ENCODE data around the gene OR2AT4.
"Not testable (repeated sequence)": the region's sequence is repeated elsewhere in the genome, so short reads cannot be mapped to it uniquely, and the experiment has no call there.

OR2AT4 gene

DNA sequence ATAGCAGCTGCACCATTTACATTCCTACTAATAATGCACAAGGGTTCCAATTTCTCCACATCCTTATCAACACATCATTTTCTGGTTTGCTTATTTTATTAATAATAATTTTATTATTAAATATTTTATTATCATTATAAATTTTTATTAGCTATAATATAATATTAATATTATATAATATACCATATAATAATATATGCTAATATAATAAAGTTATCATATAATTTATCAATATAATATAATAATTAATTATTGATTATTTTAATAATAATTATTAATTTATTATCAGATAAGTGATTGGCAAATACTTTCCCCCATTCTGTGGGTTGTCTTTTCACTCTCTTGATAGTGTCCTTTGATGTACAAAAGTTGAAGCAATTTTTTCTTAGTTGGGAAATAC lies 27.7 kb downstream of the OR2AT4 start:
- DNase-seq: no peak

DNA sequence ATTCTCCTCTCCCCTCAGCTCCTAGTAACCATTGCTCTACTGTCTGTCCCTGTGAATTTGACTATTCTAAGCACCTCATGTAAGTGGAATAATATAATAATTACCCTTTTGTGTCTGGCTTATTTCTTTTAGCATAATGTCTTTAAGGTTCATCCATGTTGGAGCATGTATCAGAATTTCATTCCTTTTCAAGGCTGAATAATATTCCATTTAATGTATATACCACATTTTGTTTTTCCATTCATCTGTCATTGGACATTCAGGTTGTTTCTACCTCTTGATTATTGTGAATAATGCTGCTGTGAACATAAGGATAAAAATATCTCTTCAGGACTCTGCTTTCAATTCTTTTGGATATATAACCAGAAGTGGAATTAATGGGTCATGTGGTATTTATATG lies 28.1 kb downstream of the OR2AT4 start:
- no peak for DNase-seq

DNA sequence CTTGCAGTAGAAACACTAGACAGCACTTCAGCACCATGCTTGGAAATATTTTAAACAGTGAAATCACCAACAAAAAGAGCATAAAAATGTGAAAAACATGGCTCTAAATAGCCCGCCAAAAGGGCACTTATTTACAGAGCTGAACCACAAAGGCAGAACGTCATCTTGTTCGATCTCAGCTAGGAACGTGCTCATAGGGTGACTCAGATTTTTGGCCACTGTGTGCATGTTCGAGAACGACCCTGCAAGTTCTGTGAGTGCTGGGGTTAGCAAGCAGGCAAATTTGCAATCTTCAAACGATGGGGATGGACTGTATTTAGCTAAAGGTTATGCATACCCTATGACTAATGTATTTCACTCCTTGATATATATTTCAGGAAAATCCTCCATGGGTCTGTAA lies 30.6 kb downstream of the OR2AT4 start:
- no peak for DNase-seq

GRCh38 chr11:75063741-75064314 lies 32.8 kb downstream of the OR2AT4 start:
- no peak for DNase-seq

DNA sequence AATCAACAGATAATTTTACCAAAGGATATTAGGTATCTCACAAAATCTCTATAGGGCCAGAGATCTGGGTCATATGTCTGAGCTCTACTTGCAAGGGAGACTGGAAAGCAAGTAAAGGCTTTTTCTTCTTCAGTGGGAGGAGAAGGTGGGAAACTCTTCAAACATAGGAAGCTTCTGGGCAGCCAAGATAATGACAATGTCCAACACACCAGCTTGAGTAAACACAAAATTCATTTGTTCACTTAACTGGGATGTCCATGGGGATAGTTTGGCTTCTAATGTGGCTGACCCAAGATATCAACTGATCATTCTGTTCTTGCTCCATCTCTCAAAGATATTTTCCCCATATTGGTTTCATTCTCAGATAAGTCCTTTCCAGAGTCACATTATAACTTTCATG lies 37.4 kb downstream of the OR2AT4 start:
- no peak for DNase-seq

- no peak for DNase-seq
These were observed 39.9 kb downstream of the OR2AT4 start for GRCh38 chr11:75056814-75057213.

DNA sequence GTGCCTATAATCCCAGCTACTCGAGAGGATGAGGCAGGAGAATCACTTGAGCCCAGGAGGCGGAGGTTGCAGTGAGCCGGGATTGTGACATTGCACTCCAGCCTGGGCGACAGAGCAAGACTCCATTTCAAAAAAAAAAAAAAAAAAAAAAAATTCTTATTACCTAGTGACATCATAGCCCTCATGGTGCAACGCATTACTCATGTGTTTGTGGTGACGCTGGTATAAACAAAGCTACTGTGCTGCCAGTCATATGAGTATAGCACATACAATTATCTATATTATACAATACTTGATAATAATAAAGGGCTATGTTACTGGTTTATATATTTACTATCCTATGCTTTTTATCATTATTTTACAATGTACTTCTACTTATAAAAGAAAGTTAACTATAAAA lies 41.2 kb downstream of the OR2AT4 start:
- DNase-seq: no peak

- no peak for DNase-seq
These were observed 44.2 kb downstream of the OR2AT4 start for GRCh38 chr11:75052457-75052856.

GRCh38 chr11:75051043-75051442 lies 45.6 kb downstream of the OR2AT4 start:
- no peak for DNase-seq

- DNase-seq: no peak
These were observed 46.2 kb downstream of the OR2AT4 start for GRCh38 chr11:75050516-75050915.

DNA sequence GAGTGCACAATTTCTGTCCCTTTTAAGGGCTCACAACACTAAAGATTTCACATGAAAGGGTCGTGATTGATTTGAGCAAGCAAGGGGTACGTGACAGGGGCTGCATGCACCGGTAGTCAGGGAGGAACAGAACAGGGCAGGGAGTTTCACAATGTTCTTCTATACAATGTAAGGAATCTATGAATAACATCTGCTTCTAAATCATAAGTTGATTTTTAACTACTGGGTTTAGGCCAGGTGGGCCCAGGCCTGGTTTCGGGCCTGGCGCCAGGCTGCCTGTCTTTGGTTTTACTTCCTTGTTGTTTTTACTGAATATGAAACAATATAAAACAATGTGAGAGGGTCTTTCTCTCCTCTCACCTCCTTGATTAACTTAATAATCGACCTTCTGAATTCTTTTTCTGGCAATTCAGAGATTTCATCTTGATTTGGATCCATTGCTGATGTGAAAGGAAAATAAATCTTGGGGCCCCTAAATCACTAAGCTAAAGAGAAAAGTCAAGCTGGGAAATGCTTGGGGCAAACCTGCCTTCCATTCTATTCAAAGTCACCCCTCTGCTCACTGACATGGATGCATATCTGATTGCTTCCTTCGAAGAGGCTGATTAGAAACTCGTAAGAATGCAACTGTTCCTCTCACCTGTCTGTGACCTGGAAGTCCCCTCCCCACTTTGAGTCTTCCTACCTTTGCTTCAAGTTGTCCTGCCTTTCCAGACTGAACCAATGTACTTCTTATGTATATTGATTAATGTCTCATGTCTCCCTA lies 47.0 kb downstream of the OR2AT4 start:
- DNase-seq: not testable (repeated sequence)

DNA sequence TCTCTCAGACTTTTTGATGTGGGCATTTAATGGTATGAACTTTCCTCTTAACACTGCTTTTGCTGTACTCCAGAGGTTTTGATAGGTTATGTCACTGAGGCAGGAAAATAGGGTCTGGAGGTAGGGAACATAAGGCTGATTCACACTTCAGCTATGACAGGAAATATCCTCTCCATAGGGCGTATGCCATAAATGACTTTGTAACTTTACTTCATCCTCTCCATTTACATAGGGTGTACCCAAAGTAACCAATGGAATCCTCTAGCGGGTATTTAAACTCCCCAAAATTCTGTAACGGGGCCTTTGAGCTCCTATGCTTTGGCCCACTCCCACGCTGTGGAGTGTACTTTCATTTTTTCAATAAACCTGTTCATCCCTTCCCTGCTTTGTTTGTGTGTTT lies 49.5 kb downstream of the OR2AT4 start:
- no peak for DNase-seq

DNA sequence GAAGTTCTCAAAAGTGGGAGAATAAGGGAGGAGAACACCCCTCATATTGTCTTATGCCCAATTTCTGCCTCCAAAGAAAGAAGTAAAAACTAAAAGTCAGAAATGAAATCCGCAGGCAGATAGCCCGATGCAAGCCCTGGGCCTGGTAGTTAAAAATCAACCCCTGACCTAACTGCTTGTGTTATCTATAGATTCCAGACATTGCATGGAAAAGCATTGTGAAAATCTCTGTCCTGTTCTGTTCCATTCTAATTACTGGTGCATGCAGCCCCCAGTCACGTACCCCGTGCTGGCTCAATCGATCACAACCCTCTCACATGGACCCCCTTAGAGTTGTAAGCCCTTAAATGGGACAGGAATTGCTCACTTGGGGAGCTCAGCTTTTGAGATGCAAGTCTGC lies 50.0 kb downstream of the OR2AT4 start:
- not testable (repeated sequence) for DNase-seq

GRCh38 chr11:75044381-75045170 lies 52.1 kb downstream of the OR2AT4 start:
- not testable (repeated sequence) for DNase-seq

DNA sequence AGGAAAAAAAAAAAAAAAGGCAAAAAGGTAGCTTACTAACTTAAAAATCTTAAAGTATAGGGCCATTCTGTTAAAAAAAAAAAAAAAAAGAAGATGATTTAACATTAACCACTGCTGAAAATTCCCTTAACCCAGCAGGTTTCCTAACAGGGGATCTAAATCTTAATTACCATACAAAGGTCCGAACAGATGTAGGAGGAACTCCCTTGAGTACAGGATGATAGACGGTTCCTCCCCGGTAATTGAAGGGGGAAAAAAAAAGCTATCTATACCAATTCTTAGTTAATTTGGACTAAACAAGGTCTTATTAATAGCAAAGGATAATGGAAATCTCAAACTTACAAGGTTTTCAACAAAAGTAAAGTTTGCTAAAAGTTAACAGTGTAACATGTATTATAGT lies 54.9 kb downstream of the OR2AT4 start:
- not testable (repeated sequence) for DNase-seq

DNA sequence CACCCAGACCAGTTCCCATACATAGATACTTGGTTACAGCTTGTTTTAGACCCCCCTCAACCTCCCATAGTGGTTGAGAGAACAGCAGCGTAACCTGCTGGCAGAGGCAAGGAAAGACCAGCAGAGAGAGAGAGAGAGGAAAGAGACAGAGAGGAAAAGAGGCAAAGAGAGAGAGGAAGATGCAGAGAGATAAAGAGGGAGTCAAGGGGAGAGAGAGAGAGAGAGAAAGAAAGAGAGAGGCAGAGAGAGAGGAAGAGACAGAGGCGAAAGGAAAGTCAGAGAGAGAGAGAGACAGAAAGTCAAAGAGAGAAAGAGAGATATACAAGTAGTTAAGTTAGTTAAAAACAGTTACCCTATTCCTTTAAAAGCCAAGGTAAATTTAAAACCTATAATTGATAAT lies 55.4 kb downstream of the OR2AT4 start:
- DNase-seq: no peak

- DNase-seq: no peak
These were observed 56.4 kb downstream of the OR2AT4 start for GRCh38 chr11:75040167-75040770.

DNA sequence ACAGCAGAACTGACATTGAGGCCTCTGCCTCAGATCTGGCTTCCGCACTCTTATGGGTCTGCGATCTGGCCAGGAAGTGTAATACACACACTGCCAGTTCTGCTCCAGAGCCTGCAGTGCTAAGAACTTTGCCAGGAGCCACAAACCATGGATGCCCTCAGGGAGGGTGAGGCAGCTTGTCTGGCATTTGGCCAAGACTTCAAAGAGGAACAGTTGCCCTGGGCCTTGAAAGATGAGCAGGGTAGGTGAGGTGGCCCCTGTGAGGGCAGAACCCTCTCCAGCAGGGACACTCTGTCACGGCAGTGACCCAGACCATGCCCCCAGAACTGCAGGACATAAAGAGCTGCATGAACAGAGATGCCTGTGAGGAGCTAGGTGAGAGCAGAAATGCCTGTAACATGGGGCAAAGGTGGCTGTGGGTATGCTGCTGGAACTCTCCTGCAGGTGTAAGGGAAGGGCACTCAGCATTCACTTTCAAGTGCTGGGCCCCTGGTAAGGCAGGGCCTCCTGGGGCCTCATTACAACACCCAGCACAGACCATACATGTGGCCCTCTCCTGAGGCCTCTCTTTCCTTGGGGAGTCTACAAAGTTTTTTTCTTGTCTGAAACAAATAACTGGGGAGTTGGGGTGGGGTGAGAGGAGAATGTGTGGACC lies 60.6 kb downstream of the OR2AT4 start:
- peak in 1 of 58 donors; percentile 7 for DNase-seq

DNA sequence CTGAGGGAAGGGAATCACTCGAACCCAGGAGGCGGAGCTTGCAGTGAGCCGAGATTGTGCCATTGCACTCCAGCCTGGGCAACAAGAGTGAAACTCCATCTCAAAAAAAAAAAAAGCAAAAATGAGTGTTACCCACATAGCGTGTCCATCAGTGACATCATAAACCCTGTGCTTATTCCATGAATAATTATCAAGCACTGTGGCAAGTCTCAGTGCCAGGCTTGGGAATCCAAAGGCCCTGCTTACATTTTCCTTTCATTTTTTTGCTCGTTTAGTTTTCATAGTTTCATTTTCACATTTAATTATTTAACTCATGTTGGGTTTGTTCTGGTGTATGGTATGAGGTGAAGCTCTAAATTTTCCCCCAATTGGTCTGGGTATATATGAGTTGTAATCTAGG lies 61.4 kb downstream of the OR2AT4 start:
- no peak for DNase-seq

DNA sequence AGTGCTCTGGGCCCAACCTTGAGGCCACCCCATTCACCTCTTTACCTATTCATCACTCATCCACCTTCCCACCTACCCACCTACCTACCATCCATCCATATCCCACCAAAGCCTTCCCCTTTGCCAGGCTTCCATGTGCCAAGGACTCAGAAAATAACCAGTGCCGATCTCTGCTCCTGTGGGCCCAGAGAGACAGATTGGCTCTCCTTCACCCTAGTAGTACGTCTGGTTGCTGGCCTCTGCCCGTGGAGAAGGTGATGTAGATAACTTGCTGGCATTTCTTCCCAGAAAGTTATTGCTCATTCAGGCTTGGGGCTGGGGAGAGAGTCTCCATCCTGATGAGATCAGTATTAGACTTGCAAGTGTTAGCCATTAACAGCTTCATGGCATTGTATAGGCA lies 62.8 kb downstream of the OR2AT4 start:
- no peak for DNase-seq

DNA sequence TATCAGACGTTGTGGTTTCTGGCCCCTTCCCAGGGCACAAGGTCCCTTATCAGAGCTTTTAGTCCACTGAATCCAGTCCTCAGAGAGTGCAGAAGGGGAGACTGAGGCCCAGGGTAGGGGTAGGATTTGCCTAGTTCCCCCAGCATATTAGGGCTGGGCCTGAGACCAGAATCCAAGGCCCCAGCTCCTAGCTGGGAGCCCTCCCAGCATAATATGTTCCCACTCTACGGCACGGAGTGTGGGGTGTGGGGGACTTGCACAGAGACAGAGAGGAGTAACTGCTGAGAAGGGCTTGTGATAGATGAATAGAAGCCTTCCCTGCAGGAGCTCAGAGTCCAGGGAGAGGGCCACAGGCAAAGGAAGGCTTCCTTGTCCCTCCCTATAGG lies 64.1 kb downstream of the OR2AT4 start:
- DNase-seq: no peak

Measured in anterior cingulate cortex (tissue), 58 donors.